Measurements from ENCODE around the gene C11orf52.
"Not testable (repeated sequence)": the region's sequence is repeated elsewhere in the genome, so short reads cannot be mapped to it uniquely, and the experiment has no call there.

C11orf52 gene

GRCh38 chr11:111918390-111919256 is at the start of gene C11orf52:
Gene C11orf52 (plus strand): TSS chr11:111918913. CDS start chr11:111918973, 60 bp downstream.
- peak; percentile 84 for DNase-seq (ENCODE audit: low spot score)

DNA sequence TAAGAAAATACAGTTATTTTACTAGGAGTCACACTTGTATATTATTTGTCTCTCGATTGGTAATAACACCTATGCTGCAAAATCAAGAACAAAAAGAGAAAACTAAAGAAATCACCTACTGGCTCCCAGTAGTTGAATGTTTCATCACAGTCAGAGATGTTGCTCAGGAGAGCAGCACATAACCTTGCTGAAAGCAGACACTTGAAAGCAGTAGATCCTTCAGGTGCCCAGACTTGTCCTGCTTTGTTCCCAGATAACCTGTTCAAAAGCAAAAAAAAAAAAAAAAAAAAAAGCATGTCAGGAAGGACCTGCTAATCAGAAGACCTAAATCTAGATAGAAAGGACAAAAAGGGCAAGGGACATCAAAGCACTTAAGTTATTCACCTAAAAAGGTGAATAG is 48.6 kb upstream of the C11orf52 start:
- DNase-seq (ENCODE audit: low spot score) = no peak

DNA sequence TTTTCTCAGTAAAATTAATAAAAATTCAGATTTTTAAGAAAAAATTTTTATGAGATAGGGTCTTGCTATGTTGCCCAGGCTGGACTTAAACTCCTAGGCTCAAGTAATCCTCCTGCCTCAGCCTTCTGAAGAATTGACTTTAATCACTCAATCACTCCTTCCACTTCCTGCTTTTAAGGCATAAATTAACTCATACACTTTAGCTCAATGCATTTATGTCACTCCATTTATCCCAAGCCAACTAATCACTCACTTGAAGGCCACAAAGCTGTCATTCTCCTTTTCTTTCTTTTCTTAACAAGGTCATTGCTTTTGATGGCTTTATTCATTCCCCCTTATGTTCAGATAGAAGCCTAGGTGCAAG is 48.2 kb upstream of the C11orf52 start:
- no peak for DNase-seq (ENCODE audit: low spot score)

DNA sequence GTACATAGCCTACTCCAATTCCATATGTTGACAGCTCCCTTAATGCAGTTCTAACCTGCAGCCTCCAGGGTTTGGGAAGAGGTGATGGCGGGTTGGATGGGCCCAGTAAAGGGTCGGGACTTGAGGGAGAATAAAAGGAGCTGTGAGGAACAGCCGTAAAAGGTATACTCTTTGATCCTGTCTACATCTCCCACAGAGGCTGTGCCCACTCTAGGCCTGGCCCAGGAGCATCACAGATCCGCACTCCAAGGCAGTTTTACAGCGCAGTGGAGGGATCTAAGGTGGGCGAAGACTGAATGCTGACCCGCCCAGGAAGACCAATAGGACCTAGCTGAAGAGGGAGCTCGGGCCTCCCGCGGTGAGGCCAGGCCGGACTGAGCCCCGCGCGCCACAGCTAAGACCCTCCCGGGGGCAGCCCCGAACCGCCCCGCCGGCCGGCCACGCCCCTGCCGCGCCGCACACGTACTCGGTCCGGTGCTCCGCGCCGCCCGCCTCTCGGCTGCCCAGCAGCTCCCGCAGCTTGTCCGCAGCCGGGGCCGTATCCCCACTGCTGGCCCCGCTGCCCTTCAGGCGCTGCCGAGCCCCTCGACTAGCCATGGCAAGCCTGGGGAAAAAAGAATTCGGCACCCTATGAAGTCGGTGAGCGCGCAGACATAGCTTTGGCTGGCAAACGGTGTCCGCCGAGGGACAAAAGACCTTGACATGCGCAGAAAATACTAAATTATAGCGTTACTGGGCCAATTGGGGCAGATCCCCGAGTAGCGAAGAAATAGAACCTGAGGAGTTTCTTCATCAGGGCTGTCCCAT is 47.6 kb upstream of the C11orf52 start, which contains the start of gene ALG9:
Gene ALG9, minus strand, starts transcription at position 696 of the 807 bp plus-strand sequence. Its CDS starts 99 bp downstream, at position 597.
- peak; percentile 92 for DNase-seq (ENCODE audit: low spot score)

DNA sequence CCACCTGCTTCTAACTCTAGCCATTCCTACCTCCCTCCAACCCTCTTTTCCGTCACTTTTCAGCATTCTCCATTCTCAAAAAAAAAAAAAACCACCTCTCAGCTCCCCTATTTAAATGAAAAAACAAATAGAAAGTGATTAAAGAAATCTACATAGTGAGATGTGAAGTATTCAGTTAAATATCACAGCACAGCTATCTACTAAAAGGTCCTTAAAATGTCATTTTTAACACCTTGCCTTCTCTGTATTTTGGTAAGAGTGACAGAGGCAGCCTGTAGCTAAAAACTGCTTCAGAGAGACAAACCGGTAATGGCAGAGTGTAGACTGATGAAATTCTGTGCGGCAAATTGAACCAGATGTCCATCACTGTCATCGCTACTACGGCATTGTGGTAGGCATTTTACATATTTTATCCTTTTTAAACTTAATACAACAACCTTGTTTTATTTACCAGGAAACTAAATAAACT is 47.0 kb upstream of the C11orf52 start:
- peak; percentile 4 for DNase-seq (ENCODE audit: low spot score)

GRCh38 chr11:111878385-111878848 is 40.3 kb upstream of the C11orf52 start:
- DNase-seq (ENCODE audit: low spot score) = no peak

DNA sequence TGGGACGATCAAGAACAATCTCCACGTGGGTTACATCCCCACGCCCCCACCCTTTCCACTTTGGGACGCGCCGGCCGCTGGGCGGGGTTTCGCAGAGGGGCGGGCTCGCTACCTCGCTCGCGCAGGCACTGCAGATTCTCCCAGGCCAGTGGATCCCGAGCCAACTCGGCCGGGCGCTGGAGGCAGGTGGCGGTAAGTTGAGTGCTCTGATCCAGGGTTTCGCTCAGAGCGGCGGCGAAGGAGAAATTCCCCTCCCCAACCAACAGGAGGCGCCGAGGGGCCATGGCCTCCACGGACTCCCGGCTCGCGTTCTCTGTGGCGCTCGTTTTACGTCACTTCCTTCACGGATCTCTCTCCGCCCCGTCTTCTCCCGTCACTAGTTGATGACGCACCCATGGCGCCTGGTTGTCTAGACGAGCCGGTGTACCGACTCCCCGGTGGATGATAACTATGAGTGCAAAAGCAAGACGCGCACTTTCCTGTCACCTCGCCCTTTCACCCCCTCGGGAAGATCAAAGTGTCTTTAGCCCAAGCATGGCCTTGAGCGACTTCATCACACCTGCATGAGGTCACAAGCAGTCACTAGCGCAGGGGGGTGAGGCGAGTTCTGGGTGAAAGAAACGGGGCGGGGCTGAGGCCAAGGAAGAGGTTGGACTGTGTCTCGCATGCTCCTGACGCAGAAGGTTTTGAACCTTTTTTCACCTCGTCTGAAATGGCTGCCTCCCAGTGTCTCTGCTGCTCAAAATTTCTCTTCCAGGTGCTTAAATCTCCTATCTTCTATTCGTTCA is 39.7 kb upstream of the C11orf52 start, which contains the start of the genes CFAP68 and FDXACB1:
Gene CFAP68, plus strand, starts transcription at position 693 of the 788 bp plus-strand sequence. Its CDS starts 20 bp downstream, at position 713.
Gene FDXACB1, minus strand, starts transcription at position 317 of the 788 bp plus-strand sequence. Its CDS starts 33 bp downstream, at position 284.
- peak; percentile 95 for DNase-seq (ENCODE audit: low spot score)

DNA sequence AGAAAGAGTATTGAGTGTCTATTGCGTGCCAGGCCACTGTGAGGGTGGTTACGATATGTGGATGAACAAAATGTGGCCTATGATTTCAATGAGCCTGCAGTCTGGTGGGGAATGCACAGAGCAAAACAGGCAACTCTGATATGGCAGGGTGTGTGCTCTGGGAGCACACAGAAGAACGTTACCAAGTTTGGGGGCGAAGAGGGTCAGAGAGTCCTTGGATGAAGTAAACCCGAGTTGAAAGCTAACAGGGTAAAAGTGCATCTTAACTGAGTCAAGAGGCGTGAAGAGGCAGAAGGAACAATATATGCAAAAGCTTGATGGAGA is 39.1 kb upstream of the C11orf52 start:
- no peak for DNase-seq (ENCODE audit: low spot score)

GRCh38 chr11:111882202-111882601 is 36.5 kb upstream of the C11orf52 start:
- DNase-seq (ENCODE audit: low spot score) = no peak

DNA sequence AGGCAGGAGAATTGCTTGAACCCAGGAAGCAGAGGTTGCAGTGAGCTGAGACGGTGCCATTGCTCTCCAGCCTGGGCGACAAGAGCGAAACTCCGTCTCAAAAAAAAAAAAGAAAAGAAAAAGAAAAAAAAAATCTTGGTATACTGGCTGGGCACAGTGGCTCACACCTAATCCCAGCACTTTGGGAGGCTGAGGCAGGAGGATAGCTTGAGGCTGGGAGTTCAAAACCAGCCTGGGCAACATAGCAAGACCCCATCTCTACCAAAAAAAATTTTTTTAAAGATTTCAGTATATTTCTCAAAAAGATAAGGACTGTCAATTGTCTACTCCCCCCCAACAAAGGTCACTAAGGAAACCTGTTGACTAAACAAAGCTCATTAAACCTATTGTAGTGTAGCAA is 33.7 kb upstream of the C11orf52 start:
- not testable (repeated sequence) for DNase-seq (ENCODE audit: low spot score)

GRCh38 chr11:111886032-111886431 is 32.7 kb upstream of the C11orf52 start:
- no peak for DNase-seq (ENCODE audit: low spot score)

GRCh38 chr11:111886844-111887243 is 31.9 kb upstream of the C11orf52 start:
- DNase-seq (ENCODE audit: low spot score) = no peak

DNA sequence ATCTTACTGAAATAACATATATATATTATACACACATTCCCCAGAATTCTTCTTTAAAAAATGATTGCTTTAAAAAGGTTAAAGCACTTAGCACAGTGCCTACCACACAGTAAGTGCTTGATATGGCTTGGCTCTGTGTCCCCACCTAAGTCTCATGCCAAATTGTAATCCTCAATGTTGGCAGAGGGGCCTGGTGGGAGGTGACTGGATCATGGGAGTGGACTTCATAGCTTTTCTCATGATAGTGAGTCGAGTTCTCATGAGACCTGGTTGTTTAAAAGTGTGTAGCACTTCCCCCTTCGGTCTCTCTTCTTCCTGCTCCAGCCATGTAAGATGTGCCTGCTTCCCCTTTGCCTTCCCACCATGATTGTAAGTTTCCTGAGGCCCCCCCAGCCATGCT is 13.3 kb upstream of the C11orf52 start:
- DNase-seq (ENCODE audit: low spot score) = no peak

GRCh38 chr11:111906680-111907079 is 12.0 kb upstream of the C11orf52 start:
- DNase-seq (ENCODE audit: low spot score) = no peak

- DNase-seq (ENCODE audit: low spot score) = no peak
These were observed 9.9 kb upstream of the C11orf52 start for GRCh38 chr11:111908639-111909305.

DNA sequence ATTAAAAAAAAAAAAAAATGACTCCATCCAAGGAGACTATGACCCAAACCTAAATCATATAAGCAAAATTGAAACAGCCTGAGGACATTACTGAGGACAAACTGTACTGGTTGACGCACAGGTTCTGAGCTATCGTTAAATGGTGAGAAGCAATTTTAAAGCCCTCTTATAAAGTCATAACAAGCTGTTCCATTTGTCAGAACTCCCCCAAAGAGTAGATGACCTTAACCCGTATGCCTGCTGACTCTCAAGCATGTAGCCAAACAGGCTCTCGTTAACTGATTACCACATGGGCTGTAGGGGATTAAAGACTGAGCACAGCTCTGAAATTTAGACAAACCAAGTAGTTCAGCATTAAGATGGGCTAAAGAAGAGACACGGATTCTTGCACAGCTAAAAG is 9.3 kb upstream of the C11orf52 start:
- no peak for DNase-seq (ENCODE audit: low spot score)

- DNase-seq (ENCODE audit: low spot score) = no peak
These were observed 7.8 kb upstream of the C11orf52 start for GRCh38 chr11:111910676-111911562.

DNA sequence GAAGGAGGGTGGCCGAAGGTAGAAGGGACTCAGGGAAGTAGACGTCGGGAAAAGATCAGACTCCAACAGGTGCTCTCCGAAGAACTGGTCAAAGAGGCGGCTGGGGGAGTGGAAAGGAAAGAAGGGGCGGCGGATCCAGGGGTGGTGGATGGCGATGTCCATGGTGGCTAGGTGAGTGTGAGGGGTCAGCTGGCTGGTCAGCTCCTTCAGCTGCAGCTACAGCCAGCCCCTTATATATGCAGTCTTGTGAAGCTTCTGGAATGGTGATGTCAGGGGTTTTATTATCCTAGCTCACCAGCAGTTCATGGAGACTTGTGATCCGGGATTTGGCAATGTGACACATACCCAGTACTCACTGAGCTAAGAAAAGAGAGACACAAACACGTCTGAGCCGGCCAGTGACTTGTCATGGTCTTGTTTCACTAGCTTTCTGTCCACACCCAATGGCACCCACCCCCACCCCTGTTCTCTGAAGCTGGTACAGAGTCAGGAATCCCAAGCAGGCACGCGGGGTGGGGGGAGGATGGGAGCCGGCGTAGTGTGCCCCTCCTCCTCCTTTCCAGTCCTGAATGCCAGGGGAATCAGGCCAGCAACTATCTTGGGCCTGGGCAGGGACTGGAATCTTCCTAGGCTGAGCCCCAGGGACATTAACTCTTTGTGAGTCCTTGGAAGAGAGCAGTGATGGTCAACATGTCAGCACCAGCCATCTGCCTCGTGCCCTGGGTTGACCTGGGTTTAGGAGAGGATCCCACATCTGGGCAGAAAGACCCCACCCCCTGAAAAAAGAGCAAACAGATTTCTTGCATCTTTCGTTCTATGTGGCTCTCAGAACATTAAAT is 6.9 kb upstream of the C11orf52 start, which contains the start of gene CRYAB:
Gene CRYAB, minus strand, starts transcription at position 208 of the 839 bp plus-strand sequence. Its CDS starts 46 bp downstream, at position 162.
- DNase-seq (ENCODE audit: low spot score) = peak; percentile 45

- no peak for DNase-seq (ENCODE audit: low spot score)
These were observed 6.2 kb upstream of the C11orf52 start, which contains the start of gene HSPB2 for GRCh38 chr11:111912535-111912934. Gene HSPB2 (plus strand): TSS chr11:111912734. CDS start chr11:111912830, 96 bp downstream.
